Ureter (tissue), 1 donor: ENCODE data around the gene ADAM12. TPM values are rescaled to one million over a fixed set of nuclear protein-coding genes. Genes with fewer than 3 reads are reported as not detected.

Experiments
- DNase-seq: peaks from one replicate; pipeline ENCODE4 v3.0.0-alpha.2; 2020; ENCODE audit warnings: low spot score
- total RNA-seq: library from RNA; stranded (reverse); gene quantifications from one replicate; pipeline ENCODE4 v1.2.4, GENCODE V29; 2023
- donor health status: DM: yes; HTN: yes; CAD: no.

ADAM12 gene
- total RNA-seq, 1 donor from 2014 or later = 12.3 TPM

DNA sequence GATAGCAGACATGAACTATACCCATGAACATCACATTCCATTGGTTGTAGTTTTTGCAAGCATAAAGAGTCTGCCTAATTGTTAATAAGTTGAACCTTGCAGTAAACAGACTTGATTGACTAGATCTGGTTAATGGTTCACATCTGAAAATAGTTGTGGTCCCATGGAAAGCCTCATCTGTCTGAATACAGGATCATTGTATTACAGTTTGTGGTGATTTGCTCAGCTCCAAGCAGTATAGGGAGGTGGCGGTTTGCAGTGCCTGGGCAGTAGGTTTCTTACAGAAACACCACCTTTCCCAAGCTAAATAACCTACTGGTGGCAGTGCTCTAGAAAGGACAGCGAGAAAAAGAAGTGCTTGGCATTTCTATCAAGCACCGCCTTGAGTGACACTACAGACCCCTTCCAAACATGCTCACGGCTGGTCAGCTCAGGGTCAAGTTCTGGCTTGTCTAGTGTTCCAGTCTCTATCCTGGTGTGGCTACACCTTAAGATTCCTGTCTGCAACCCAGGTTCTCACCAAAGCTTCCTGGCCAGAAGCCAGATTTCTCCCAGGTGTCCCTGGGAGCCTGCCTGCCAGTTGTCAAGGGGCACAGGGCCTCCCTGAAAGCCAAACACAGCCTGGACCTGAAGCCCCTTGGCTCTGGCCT, 372.0 kb downstream of the ADAM12 start:
- no peak for DNase-seq

- no peak for DNase-seq
Measured at GRCh38 chr10:126015413-126015812, 372.9 kb downstream of the ADAM12 start.

GRCh38 chr10:126014309-126014708, 374.0 kb downstream of the ADAM12 start:
- no peak for DNase-seq

GRCh38 chr10:126013489-126014281, 374.6 kb downstream of the ADAM12 start:
- no peak for DNase-seq

DNA sequence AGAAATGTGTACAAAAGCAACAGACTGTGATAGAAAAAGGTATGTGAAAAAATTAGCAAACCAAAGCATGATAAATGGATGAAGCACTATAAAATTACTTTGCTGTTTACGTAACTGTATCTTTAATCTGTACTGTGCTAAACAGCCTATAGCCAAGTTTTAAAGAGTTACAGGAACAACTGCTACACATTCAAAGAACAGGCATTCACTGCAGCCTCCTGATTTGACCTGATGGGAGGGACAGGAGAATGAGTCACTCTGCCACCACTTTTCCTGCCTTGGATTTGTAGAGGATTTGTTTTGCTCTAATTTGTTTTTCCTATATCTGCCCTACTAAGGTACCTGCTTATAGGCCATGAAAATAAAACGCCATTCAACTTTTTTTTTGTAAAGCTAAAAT, 375.8 kb downstream of the ADAM12 start:
- DNase-seq = no peak

DNA sequence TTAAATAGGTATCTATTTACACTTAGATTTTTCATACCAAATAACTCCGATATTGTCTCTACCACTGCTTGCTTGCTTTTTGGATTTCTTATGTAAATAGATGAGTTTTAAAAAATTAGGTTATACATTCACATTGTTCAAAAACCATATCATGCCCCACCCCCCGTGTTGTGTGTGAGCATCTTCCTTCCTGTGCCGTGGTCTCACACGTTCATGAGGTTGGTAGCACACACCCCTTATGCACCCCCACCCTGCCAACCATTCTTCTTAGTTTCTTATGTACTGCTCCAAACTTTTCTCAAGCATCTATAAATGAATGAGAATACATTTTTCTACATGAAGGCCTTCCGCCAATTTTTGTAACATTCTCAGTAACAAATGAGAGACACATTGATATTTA, 376.3 kb downstream of the ADAM12 start:
- no peak for DNase-seq

DNA sequence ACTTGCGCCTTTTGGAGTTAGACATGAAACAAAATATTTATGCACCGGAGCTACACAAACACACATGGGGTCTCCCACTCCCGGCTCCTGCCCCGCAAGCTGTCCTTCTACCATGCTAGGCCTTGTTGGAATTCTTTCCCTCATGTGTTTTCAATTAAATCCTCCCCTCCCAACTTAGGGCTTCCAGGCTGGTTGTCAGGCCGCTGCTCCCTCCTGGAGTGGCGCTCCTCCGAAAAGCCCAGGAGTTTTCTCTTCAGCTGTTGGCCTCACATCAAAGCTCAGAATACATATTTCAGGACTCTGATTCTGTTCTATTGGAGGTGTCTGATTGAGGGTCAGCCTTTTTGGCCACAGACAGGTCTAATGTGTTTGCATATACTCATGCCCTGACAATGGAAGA, 378.6 kb downstream of the ADAM12 start:
- DNase-seq = no peak

DNA sequence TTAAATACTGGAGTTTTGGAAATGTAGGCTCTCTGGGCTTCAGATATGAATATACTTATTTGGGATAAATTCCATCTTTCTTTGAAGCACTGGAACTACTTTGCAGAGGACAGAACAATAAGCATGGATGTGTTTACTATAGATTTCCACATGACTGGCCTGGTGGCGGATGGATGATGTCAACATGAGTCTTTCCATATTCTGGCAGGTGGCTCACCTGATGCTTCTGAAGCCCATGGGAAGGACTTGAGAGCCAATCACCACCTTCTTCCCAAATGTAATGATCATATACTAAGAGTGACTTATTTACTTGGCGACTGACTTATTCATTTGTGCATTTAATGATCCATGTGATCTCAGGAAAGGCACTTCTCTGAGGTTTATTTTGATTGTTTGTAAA, 381.4 kb downstream of the ADAM12 start:
- no peak for DNase-seq

DNA sequence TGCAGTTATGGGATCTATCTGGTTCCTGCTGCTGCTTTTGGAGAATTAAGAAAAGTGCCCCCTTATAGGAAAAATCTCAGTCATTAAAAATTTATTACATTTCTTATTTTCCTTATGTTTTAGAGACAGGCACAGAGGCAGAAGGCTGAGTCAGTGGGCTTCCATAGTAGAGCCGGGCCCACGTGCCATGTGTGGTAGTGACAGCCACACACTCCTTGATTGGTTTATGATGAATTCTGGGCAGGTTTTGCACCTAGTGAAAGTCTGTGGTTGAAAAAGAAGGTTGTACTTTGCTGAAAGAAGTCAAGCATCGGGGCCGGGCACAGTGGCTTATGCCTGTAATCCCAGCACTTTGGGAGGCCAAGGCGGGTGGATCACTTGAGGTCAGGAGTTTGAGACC, 382.0 kb downstream of the ADAM12 start:
- no peak for DNase-seq

DNA sequence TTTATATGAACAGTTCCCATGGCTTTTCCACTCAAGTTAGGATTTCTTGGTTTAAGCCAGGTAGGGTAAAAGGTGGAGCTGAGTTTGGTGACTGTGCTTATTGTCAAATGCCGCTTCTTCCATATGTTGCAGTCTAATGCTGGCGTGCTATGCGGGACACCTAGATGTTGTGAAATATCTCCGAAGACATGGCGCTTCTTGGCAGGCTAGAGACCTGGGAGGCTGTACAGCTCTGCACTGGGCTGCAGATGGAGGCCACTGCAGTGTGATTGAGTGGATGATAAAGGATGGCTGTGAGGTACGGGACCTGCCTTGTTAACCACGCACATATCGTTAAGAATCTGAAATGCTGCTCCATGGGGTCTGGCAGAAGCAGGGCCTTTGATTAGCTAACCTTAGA, 383.5 kb downstream of the ADAM12 start:
- no peak for DNase-seq

DNA sequence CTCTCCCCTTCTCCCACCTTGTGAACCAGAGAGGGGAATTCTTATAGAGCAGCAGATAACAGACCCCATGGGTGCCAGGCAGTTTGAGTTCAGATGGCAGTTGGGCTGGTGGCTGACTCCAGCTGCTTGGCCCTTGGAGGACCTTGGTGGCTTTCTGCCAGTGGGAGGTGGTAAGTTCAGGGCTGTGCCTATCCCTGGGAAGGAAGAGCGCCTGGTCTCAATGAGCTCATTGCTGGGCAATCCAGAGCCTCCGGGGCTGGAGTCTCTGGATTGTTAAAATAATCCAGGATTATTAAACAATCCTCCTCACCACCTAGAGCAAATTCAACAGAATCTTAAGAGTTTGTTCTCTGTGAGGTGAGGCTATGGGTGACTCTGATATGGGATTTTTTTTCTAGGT, 386.7 kb downstream of the ADAM12 start:
- DNase-seq = no peak

- DNase-seq = no peak
Measured at GRCh38 chr10:125999694-126000093, 388.6 kb downstream of the ADAM12 start.

DNA sequence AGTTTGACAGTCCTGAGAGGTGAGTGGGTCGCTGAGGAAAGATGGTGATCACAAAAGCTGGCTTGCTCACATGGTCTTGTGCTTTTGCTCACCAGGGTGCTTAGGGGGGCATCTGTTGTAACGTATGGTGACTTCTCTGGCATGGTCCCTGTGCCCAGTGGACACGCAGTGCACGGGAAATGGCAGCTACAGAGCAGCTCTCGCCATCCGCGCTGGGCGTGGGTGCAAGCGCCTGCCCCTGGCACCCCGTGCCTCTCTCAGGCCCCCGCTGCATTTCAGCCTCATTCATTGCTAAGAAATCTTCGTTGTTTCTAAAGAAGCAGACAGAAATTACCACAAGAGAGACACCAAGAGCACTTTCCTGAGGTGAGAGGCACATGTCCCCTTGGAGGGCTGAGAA, 390.7 kb downstream of the ADAM12 start:
- no peak for DNase-seq

GRCh38 chr10:125995726-125996304, 392.5 kb downstream of the ADAM12 start:
- no peak for DNase-seq

GRCh38 chr10:125994601-125995000, 393.7 kb downstream of the ADAM12 start:
- DNase-seq = no peak

DNA sequence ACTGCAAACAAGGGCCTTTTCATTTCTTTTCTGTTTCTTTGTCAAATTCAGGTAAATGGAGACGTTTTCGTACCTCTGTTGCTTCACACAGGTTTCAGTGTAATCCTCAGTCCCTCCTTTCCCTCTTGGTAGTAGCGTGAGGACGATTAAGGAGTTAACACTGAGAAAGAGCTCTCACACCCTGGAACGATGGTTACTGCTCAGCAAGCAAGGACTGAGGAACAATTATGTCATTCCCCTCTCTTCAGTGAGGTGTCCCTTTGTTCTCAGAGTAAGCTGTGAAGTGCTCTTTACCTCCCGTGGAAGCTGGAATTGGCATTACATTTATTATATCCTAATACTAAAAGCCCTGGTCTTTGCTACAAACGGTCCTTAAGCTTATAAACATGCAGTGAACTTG, 396.0 kb downstream of the ADAM12 start:
- DNase-seq = no peak

DNA sequence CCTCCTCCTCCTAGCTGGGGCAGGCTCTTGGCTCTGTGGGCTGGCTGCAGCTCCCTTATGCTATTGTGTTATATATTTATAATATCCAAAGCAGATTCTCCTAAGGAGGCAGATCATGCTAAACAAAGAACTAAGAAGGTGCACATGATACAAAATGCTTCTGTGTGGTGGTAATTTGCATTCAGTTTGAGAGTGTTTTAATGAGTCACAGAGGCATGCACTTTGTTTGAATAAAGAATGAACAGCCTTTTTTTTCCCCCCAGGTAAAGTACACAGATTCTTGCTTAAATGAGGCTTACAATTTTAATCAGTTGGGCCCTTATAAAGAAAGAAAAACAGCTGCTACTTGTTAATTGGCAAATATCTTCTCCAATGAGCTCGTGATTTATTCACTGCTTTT, 396.9 kb downstream of the ADAM12 start:
- DNase-seq = no peak

DNA sequence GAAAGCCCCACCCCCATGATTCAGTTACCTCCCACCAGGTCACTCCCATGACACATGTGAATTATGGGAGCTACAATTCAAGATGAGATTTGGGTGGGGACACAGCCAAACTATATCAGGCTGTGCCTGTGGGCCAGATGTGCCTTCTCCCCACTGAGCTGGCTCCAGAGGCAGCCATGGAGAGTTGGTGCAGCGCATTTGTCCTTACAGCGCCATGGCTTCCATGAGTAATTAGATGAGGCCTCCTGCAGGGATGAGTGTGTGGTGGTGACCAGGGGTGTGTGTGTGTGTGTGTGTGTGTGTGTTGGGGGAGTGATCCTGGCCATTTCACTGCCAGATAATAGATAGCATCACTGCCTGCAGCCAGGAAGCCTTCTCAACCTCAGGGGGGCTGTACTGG, 397.3 kb downstream of the ADAM12 start:
- DNase-seq = no peak

- DNase-seq = no peak
Measured at GRCh38 chr10:125989791-125990190, 398.5 kb downstream of the ADAM12 start.

DNA sequence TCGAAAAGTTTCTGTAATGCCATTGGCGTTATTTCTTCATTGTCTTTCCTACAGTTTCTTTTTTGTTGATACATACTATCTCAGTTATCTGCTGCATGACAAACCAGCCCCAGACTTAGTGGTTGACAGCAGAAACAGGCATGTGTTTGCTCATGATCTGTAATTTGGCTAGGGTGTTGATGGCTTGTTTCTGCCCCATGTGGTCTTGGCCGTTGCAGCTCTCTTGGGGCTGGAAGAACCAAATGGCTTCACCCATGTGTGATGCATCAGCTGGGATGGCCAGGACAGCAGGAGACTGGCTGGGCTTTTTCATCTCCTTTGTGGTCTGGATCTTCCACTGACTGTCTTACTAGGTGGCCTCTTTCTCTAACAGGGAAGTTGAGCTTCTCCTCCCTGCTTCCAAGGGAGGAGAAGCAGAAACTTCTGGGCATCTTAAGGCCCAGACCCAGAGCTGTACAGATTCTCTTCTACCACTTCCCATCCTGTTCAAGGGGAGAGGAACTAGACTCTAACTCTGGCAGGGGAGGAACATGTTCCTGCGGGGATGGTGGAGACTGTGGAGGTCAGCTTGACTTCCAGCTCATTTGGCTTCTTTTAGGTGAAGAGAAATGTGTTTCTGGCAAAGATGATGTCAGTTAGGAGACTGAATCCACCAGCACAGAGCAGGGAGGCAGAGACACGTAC, 402.6 kb downstream of the ADAM12 start:
- DNase-seq = no peak

DNA sequence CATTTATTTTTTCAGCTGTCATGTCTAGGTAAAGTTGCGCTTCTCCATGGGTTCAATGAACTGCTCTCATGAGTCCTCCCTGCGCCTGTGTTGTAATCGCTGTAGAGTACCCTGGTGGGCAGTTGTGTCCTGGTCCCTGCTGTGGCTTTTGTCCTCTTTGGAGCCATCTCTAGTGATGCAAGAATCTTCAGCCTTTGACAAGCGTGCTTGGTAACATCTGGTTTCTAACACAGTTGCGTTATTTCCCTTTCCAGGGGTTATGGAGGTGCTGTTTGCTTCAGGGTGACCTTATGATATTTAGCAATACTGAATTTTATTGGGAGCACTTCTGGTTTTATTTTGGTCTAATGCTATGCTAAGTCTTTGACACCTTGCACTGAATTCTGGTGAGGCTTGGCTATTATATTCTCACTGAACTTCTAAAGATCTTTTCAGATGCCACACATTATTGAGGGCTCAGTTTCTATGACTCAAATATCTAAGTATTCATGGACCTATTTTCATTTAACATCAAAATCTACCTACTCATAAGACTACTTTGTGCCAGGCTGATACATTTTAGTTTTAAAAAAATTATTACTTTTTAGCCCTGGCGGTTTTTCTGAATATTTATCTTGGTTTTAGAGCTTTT, 403.3 kb downstream of the ADAM12 start:
- no peak for DNase-seq

DNA sequence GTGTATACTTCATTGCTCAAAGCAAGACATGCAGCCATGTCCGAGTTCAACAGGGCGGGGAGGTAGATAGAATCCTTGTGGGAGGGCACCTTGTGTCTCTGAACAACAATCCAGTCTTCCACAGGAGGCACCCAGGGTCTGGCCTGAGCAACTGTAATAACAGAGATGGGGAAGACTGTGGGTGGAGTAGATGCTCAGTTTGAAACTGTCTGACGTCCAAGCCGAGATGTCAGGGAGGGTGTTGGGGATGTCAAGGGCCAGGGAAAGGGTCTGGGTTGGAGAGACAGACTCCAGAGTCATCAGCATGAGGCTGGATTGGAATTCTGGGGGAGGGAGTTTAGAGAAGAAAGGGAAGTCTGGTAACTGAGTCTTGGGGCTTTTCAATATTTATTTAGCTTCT, 403.9 kb downstream of the ADAM12 start:
- no peak for DNase-seq
